Loucy (cell line): ENCODE measurements around the gene PRPF38A.

Source experiments
- EZH2phosphoT487 ChIP-seq: fragments of 200-600 bp; IDR thresholded peaks from 2 replicates; pipeline ENCODE4 v1.6.1; 2018; ENCODE audit warnings: antibody characterized with exemption, mild to moderate bottlenecking, moderate library complexity, borderline replicate concordance
- TF ChIP-seq, protein P1 (sequence below): fragments of 200-600 bp; sonication (generic); conservative IDR thresholded peaks from 2 replicates; pipeline ENCODE4 v1.5.1; 2014; ENCODE audit warnings: mild to moderate bottlenecking, antibody characterized with exemption, low read length

DNA sequence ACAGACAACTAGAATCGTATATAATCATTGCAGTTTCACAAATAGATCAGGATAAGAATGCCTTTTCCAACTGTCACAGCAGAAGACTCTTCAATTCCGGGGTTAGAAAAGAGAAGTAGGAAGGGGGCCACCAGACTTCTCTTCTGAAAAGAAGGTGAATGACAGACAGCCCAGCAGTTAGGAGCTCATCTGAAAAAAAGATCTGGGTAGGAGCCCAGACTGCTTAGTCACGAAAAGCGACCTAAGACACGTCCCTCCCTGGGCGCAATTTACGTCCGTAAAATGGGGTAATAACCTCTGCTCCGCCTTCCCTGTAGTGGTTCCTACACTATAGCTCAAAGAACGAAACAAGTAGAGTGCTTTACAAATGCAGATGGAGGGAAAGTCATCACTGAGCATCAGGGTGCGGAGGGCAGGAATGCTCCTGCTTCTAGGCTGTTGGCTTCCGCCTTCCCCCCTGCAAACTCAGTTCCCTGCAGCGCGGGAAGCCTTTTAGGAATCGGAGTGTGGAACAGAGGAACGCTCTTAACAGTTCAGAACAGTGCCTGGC is 761 bp upstream of the PRPF38A start:
- TF ChIP-seq, protein P1, sequence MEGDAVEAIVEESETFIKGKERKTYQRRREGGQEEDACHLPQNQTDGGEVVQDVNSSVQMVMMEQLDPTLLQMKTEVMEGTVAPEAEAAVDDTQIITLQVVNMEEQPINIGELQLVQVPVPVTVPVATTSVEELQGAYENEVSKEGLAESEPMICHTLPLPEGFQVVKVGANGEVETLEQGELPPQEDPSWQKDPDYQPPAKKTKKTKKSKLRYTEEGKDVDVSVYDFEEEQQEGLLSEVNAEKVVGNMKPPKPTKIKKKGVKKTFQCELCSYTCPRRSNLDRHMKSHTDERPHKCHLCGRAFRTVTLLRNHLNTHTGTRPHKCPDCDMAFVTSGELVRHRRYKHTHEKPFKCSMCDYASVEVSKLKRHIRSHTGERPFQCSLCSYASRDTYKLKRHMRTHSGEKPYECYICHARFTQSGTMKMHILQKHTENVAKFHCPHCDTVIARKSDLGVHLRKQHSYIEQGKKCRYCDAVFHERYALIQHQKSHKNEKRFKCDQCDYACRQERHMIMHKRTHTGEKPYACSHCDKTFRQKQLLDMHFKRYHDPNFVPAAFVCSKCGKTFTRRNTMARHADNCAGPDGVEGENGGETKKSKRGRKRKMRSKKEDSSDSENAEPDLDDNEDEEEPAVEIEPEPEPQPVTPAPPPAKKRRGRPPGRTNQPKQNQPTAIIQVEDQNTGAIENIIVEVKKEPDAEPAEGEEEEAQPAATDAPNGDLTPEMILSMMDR, result no peak
- no peak for TF ChIP-seq EZH2phosphoT487
